CD4-positive, alpha-beta T cell treated with Interleukin-1 beta for 1 hour (primary cell): Measurements from ENCODE around the gene TMLHE.
A peak's percentile ranks its signal among the peaks of the same experiment; 100 is the strongest.
"Not testable (repeated sequence)": the region's sequence is repeated elsewhere in the genome, so short reads cannot be mapped to it uniquely, and the experiment has no call there.

Experiments
- DNase-seq, 2 donors: peaks; one replicate each; pipeline ENCODE4 v3.0.0-alpha.2; 2020 to 2022

Gene TMLHE

GRCh38 chrX:155612312-155613224 lies at the start of gene TMLHE, which contains the start of gene SPRY3:
Gene TMLHE (minus strand): TSS chrX:155612952. CDS start chrX:155545276, 67,676 bp downstream.
Gene SPRY3 (plus strand): TSS chrX:155612586.
- DNase-seq, result peak; percentile 55 to 56

GRCh38 chrX:155662282-155662681 lies 49.5 kb upstream of the TMLHE start:
- DNase-seq, result no peak

- no peak for DNase-seq
Observed at GRCh38 chrX:155645180-155645579, 32.4 kb upstream of the TMLHE start.

- DNase-seq, result no peak
Observed at GRCh38 chrX:155643240-155643639, 30.5 kb upstream of the TMLHE start.

- DNase-seq, result not testable (repeated sequence)
Observed at GRCh38 chrX:155641371-155641770, 28.6 kb upstream of the TMLHE start.

GRCh38 chrX:155637714-155638113 lies 25.0 kb upstream of the TMLHE start:
- DNase-seq, result no peak

GRCh38 chrX:155635019-155635418 lies 22.3 kb upstream of the TMLHE start:
- not testable (repeated sequence) for DNase-seq

GRCh38 chrX:155632431-155633100 lies 19.8 kb upstream of the TMLHE start:
- peak in 1 of 2 donors; percentile 40 for DNase-seq

GRCh38 chrX:155620110-155620509 lies 7.4 kb upstream of the TMLHE start:
- DNase-seq, result not testable (repeated sequence)

GRCh38 chrX:155615938-155616337 lies 3.2 kb upstream of the TMLHE start:
- DNase-seq, result no peak

- no peak for DNase-seq
Observed at GRCh38 chrX:155613927-155614559, 1.3 kb upstream of the TMLHE start.

GRCh38 chrX:155611302-155611701 lies 1.4 kb downstream of the TMLHE start:
- DNase-seq, result no peak

GRCh38 chrX:155592981-155593380 lies 19.8 kb downstream of the TMLHE start:
- no peak for DNase-seq

- no peak for DNase-seq
Observed at GRCh38 chrX:155592331-155592730, 20.4 kb downstream of the TMLHE start.

GRCh38 chrX:155577682-155578081 lies 35.1 kb downstream of the TMLHE start:
- DNase-seq, result peak in 1 of 2 donors; percentile 16

- no peak for DNase-seq
Observed at GRCh38 chrX:155563099-155563498, 49.7 kb downstream of the TMLHE start.

- no peak for DNase-seq
Observed at GRCh38 chrX:155544881-155545280, 67.9 kb downstream of the TMLHE start.

- no peak for DNase-seq
Observed at GRCh38 chrX:155535866-155536265, 76.9 kb downstream of the TMLHE start.

GRCh38 chrX:155534800-155535199 lies 78.0 kb downstream of the TMLHE start:
- DNase-seq, result peak in 1 of 2 donors; percentile 0

- not testable (repeated sequence) for DNase-seq
Observed at GRCh38 chrX:155527023-155527422, 85.7 kb downstream of the TMLHE start.

GRCh38 chrX:155514225-155514624 lies 98.5 kb downstream of the TMLHE start:
- DNase-seq, result no peak

GRCh38 chrX:155505296-155505695 lies 107.5 kb downstream of the TMLHE start:
- no peak for DNase-seq

GRCh38 chrX:155495134-155495533 lies 117.6 kb downstream of the TMLHE start:
- DNase-seq, result not testable (repeated sequence)
